ENCODE data around the gene YTHDC1. TPM values are rescaled to one million over a fixed set of nuclear protein-coding genes. Genes with fewer than 3 reads are reported as not detected.
"Not testable (repeated sequence)": the region's sequence is repeated elsewhere in the genome, so short reads cannot be mapped to it uniquely, and the experiment has no call there.

YTHDC1 gene
- total RNA-seq (2014; rRNA removed; shearing (Covaris generic); ENCODE audit: low replicate concordance) = 9.4 and 10.0 TPM in 2 replicates

- Histone ChIP-seq H3K27me3 (no peaks in the 10 kb centered on the region), H3K36me3 (no peaks in the 10 kb centered on the region; the same call in 1 of the 2 replicates), H3K9me3 (no peaks in the 10 kb centered on the region), H3K4me3 (peak within 1 kb of the TSS; percentile 92)
- peak; percentile 90 for DNase-seq
Measured at GRCh38 chr4:68349649-68350360, at the start of gene YTHDC1. Gene YTHDC1 (minus strand): TSS chr4:68350090. CDS start chr4:68349753, 337 bp downstream.

- Histone ChIP-seq H3K27me3 (no peaks in the 10 kb centered on the region), H3K9me3 (no peaks in the 10 kb centered on the region), H3K4me3 (no peak overlapping the region), H3K36me3 (no peaks in the 10 kb centered on the region)
- no peak for DNase-seq
Measured at GRCh38 chr4:68399306-68399705, 49.4 kb upstream of the YTHDC1 start.

GRCh38 chr4:68396756-68397155 lies 46.9 kb upstream of the YTHDC1 start:
- Histone ChIP-seq H3K27me3 (no peaks in the 10 kb centered on the region), H3K4me3 (no peak overlapping the region), H3K9me3 (no peaks in the 10 kb centered on the region), H3K36me3 (no peaks in the 10 kb centered on the region)
- DNase-seq = no peak

GRCh38 chr4:68391436-68391835 lies 41.5 kb upstream of the YTHDC1 start:
- no peaks in the 10 kb centered on the region for H3K36me3 ChIP-seq
- DNase-seq = no peak
- H3K4me3 ChIP-seq = no peak overlapping the region
- no peaks in the 10 kb centered on the region for H3K9me3 ChIP-seq
- H3K27me3 ChIP-seq = no peaks in the 10 kb centered on the region

GRCh38 chr4:68390205-68390935 lies 40.5 kb upstream of the YTHDC1 start:
- Histone ChIP-seq H3K36me3 (no peaks in the 10 kb centered on the region), H3K4me3 (no peak overlapping the region), H3K27me3 (no peaks in the 10 kb centered on the region), H3K9me3 (no peaks in the 10 kb centered on the region)
- DNase-seq = no peak

GRCh38 chr4:68389386-68389913 lies 39.6 kb upstream of the YTHDC1 start:
- H3K9me3 ChIP-seq, DNase-seq, H3K27me3 ChIP-seq, H3K4me3 ChIP-seq, H3K36me3 ChIP-seq: not testable (repeated sequence)

- DNase-seq = no peak
- Histone ChIP-seq H3K27me3 (no peaks in the 10 kb centered on the region), H3K36me3 (no peaks in the 10 kb centered on the region), H3K9me3 (no peaks in the 10 kb centered on the region), H3K4me3 (no peak overlapping the region)
Measured at GRCh38 chr4:68388347-68388865, 38.5 kb upstream of the YTHDC1 start.

- no peak overlapping the region for H3K4me3 ChIP-seq
- H3K27me3 ChIP-seq = no peaks in the 10 kb centered on the region
- H3K9me3 ChIP-seq = no peaks in the 10 kb centered on the region
- no peaks in the 10 kb centered on the region for H3K36me3 ChIP-seq
- DNase-seq = no peak
Measured at GRCh38 chr4:68385267-68385666, 35.4 kb upstream of the YTHDC1 start.

GRCh38 chr4:68383115-68383514 lies 33.2 kb upstream of the YTHDC1 start:
- H3K36me3 ChIP-seq = no peaks in the 10 kb centered on the region
- no peaks in the 10 kb centered on the region for H3K27me3 ChIP-seq
- H3K9me3 ChIP-seq = no peaks in the 10 kb centered on the region
- no peak overlapping the region for H3K4me3 ChIP-seq
- no peak for DNase-seq

GRCh38 chr4:68378226-68378625 lies 28.3 kb upstream of the YTHDC1 start:
- Histone ChIP-seq H3K9me3 (no peaks in the 10 kb centered on the region), H3K36me3 (no peaks in the 10 kb centered on the region), H3K4me3 (no peak overlapping the region), H3K27me3 (no peaks in the 10 kb centered on the region)
- no peak for DNase-seq

- Histone ChIP-seq H3K4me3 (peak overlapping the region; percentile 23; the same call in 1 of the 2 replicates), H3K36me3 (no peaks in the 10 kb centered on the region), H3K27me3 (no peaks in the 10 kb centered on the region), H3K9me3 (no peaks in the 10 kb centered on the region)
- peak; percentile 21 for DNase-seq
Measured at GRCh38 chr4:68375667-68376559, 26.0 kb upstream of the YTHDC1 start.

GRCh38 chr4:68373513-68373912 lies 23.6 kb upstream of the YTHDC1 start:
- H3K27me3 ChIP-seq = no peaks in the 10 kb centered on the region
- H3K4me3 ChIP-seq = no peak overlapping the region; the same call in 1 of the 2 replicates
- no peaks in the 10 kb centered on the region for H3K9me3 ChIP-seq
- peak; percentile 72 for DNase-seq
- no peaks in the 10 kb centered on the region for H3K36me3 ChIP-seq

- no peak overlapping the region for H3K4me3 ChIP-seq
- no peak for DNase-seq
- H3K9me3 ChIP-seq = no peaks in the 10 kb centered on the region
- no peaks in the 10 kb centered on the region for H3K36me3 ChIP-seq
- no peaks in the 10 kb centered on the region for H3K27me3 ChIP-seq
Measured at GRCh38 chr4:68372588-68372987, 22.7 kb upstream of the YTHDC1 start.

GRCh38 chr4:68369142-68369805 lies 19.4 kb upstream of the YTHDC1 start:
- Histone ChIP-seq H3K4me3 (peak overlapping the region; percentile 24), H3K9me3 (no peaks in the 10 kb centered on the region), H3K36me3 (no peaks in the 10 kb centered on the region), H3K27me3 (no peaks in the 10 kb centered on the region)
- peak; percentile 25 for DNase-seq

- Histone ChIP-seq H3K4me3 (peak overlapping the region; percentile 24), H3K9me3 (no peaks in the 10 kb centered on the region), H3K36me3 (no peaks in the 10 kb centered on the region), H3K27me3 (no peaks in the 10 kb centered on the region)
- peak; percentile 16 for DNase-seq
Measured at GRCh38 chr4:68368691-68369131, 18.8 kb upstream of the YTHDC1 start.

- Histone ChIP-seq H3K4me3 (no peak overlapping the region), H3K27me3 (no peaks in the 10 kb centered on the region), H3K36me3 (no peaks in the 10 kb centered on the region), H3K9me3 (no peaks in the 10 kb centered on the region)
- DNase-seq = no peak
Measured at GRCh38 chr4:68367835-68368234, 17.9 kb upstream of the YTHDC1 start.
